ENCODE measurements around the gene CHMP4B.

DNA sequence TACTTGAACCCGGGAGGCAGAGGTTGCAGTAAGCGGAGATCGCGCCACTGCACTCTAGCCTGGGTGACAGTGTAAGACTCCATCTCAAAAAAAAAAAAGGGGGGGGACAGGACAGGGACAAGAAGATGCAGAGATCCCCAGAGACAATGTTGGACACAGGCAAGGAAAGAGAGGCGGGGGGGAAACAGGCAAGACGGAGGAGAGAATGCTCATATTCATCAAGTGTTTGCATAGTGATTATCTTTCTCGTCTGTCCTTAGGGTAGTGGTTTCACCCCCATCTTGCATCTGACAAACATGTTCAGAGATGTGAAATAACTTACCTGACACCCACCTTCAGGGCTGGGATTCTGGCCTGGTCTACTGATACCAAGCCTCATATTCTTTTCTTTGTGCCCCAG, 29.0 kb downstream of the CHMP4B start:
- TF ChIP-seq EZH2 (IDR thresholded peaks at IDR 0.05; ENCODE audit: borderline replicate concordance, low read depth, low read length, poor library complexity, severe bottlenecking): no peak
- TF ChIP-seq, protein P1, sequence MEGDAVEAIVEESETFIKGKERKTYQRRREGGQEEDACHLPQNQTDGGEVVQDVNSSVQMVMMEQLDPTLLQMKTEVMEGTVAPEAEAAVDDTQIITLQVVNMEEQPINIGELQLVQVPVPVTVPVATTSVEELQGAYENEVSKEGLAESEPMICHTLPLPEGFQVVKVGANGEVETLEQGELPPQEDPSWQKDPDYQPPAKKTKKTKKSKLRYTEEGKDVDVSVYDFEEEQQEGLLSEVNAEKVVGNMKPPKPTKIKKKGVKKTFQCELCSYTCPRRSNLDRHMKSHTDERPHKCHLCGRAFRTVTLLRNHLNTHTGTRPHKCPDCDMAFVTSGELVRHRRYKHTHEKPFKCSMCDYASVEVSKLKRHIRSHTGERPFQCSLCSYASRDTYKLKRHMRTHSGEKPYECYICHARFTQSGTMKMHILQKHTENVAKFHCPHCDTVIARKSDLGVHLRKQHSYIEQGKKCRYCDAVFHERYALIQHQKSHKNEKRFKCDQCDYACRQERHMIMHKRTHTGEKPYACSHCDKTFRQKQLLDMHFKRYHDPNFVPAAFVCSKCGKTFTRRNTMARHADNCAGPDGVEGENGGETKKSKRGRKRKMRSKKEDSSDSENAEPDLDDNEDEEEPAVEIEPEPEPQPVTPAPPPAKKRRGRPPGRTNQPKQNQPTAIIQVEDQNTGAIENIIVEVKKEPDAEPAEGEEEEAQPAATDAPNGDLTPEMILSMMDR (conservative IDR thresholded peaks at IDR 0.05; ENCODE audit: low read depth, low read length): no peak
